NB4 (cell line): ENCODE measurements around the gene CCDC126.

ENCODE experiments used
- CTCF ChIP-seq: IDR thresholded peaks from one replicate; pipeline ENCODE4 v1.5.1; 2012; ENCODE audit warnings: low read depth, low read length
- POLR2A ChIP-seq: IDR thresholded peaks from 2 replicates; pipeline ENCODE4 v1.6.1; 2011; ENCODE audit warnings: mild to moderate bottlenecking; ENCODE audit not compliant: insufficient read length; ENCODE audit errors: extremely low read depth

- TF ChIP-seq CTCF (no peak), POLR2A (no peak)
Measured at GRCh38 chr7:23603632-23604295, 6.6 kb downstream of the CCDC126 start.
